GM12874 (cell line): ENCODE results near the gene APAF1.
A peak's percentile ranks its signal among the peaks of the same experiment; 100 is the strongest.

ENCODE experiments used
- CTCF ChIP-seq: IDR thresholded peaks from 2 replicates; pipeline ENCODE4 v1.5.1; 2011; ENCODE audit warnings: low read depth, mild to moderate bottlenecking, control low read depth, low read length, moderate library complexity; ENCODE audit not compliant: insufficient read depth

APAF1 gene

GRCh38 chr12:98743362-98743953 is 98.4 kb downstream of the APAF1 start:
- TF ChIP-seq CTCF, result peak; percentile 72

- TF ChIP-seq CTCF, result no peak
Observed at GRCh38 chr12:98744680-98745079, 99.6 kb downstream of the APAF1 start.

- no peak for TF ChIP-seq CTCF
Observed at GRCh38 chr12:98745578-98746391, 100.7 kb downstream of the APAF1 start.

GRCh38 chr12:98748463-98748862 is 103.4 kb downstream of the APAF1 start:
- no peak for TF ChIP-seq CTCF

GRCh38 chr12:98750511-98750910 is 105.4 kb downstream of the APAF1 start:
- no peak for TF ChIP-seq CTCF

- no peak for TF ChIP-seq CTCF
Observed at GRCh38 chr12:98751580-98752115, 106.6 kb downstream of the APAF1 start.

GRCh38 chr12:98752726-98753125 is 107.6 kb downstream of the APAF1 start:
- TF ChIP-seq CTCF, result no peak
